H1 (cell line): ENCODE measurements around the gene LCN6. TPM values are rescaled to one million over a fixed set of nuclear protein-coding genes. Genes with fewer than 3 reads are reported as not detected.

Experiments used
- TEAD4 ChIP-seq: IDR thresholded peaks from 2 replicates; pipeline ENCODE4 v1.6.1; 2012; ENCODE audit warnings: low read depth, low read length, inconsistent platforms, mixed read lengths
- polyA plus RNA-seq, 7 experiments: library from polyadenylated mRNA; depleted of rRNA in 3 of 7; stranded (reverse) in 5 of 7; unstranded in 2 of 7; fragments of >200 nt in 5 of 7; fragments of 200-250 nt in 2 of 7; gene quantifications; 1 replicate in 5 of 7; 2 replicates in 1 of 7; 4 replicates in 1 of 7; pipeline versions ENCODE4 v1.2.1 to v1.2.3, GENCODE V29; 2011 to 2013; ENCODE audit warnings: missing spikeins in 2 of 7, mixed read lengths in 2 of 7
- total RNA-seq: library from RNA; stranded (reverse); fragmentation: NEBNext Ultra II Directional; extraction: Animal tissue kit (Norgen Biotek cat#: 25700); gene quantifications from 2 replicates; pipeline ENCODE4 v1.2.1, GENCODE V29; 2021
- TF ChIP-seq, protein P1 (sequence below): IDR thresholded peaks from 2 replicates; pipeline ENCODE4 v1.6.1; 2012; ENCODE audit warnings: low read length, inconsistent platforms

The LCN6 gene
- total and polyA plus RNA-seq, 2 of the 8 experiments (the other 6 are each of a cell fraction or from before 2014, with no cell fraction given) = not detected

DNA sequence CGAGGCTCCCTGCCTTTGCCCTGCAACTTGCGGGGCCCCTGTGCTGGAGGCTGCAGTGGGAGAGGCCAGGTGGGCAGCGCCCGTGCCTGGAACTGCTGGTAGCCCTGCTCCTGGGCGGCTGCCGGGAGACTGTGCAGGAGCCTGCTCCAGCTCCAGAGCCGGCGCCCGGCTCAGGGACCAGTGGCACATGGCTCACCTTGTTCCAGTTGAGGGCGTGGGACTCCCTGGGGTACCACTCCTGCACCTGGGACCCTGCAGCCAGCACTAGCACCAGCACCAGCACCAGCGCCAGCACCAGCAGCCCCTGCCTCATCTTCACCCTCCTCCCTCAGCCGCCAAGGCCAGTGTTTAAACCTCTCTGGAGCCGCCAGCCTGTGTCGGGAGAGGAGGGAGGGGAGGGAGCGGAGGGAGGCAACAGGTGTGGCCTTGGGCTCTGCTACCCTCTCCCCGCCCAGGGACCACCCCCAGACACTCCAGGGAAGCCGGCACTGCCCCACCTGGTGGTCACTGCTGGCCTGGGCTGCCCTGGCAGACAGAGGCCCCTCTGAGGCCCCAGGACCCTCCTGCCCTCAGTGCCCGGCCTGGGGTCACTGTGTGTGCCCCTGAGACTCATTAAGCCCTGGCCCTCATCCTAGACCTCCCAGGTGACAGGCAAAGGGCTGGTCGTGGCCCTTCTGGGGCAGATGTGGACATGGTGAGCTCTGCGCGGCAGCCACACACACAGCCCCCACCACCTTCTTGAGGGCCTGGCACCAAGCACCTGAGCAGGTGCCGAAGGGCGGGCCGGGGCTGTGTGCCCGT, 5.5 kb downstream of the LCN6 start, which contains the start of gene LCN10 (continued):
- TF ChIP-seq, protein P1, sequence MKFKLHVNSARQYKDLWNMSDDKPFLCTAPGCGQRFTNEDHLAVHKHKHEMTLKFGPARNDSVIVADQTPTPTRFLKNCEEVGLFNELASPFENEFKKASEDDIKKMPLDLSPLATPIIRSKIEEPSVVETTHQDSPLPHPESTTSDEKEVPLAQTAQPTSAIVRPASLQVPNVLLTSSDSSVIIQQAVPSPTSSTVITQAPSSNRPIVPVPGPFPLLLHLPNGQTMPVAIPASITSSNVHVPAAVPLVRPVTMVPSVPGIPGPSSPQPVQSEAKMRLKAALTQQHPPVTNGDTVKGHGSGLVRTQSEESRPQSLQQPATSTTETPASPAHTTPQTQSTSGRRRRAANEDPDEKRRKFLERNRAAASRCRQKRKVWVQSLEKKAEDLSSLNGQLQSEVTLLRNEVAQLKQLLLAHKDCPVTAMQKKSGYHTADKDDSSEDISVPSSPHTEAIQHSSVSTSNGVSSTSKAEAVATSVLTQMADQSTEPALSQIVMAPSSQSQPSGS = no peak
- TF ChIP-seq TEAD4 = no peak
- TF ChIP-seq, all 59 proteins: peak for 8
